Liver (tissue), 9 donors: ENCODE results near the gene SPRN. TPM values are rescaled to one million over a fixed set of nuclear protein-coding genes. Genes with fewer than 3 reads are reported as not detected.

Experiments
- DNase-seq: peaks from one replicate; pipeline ENCODE4 v3.0.0-alpha.2; 2017; ENCODE audit warnings: low spot score
- H3K27ac ChIP-seq, 2 donors: one replicate each; pipeline ENCODE4 v1.7.0; 2013; ENCODE audit warnings: inconsistent platforms in 2 of 2, low read length in 2 of 2, control low read depth in 1 of 2, low read depth in 1 of 2, mild to moderate bottlenecking in 1 of 2
- H3K27me3 ChIP-seq, 4 donors: one replicate each; pipeline versions ENCODE4 v1.6.1 to v1.7.0; 2013; ENCODE audit warnings: low read length in 3 of 4, inconsistent platforms in 1 of 4, mild to moderate bottlenecking in 1 of 4, moderate library complexity in 1 of 4; ENCODE audit not compliant: control insufficient read depth in 4 of 4, insufficient read depth in 4 of 4
- H3K36me3 ChIP-seq, 4 donors: one replicate each; pipeline versions ENCODE4 v1.6.1 to v1.7.0; 2013; ENCODE audit warnings: low read length in 3 of 4, mild to moderate bottlenecking in 3 of 4, low read depth in 1 of 4, moderate library complexity in 1 of 4; ENCODE audit not compliant: control insufficient read depth in 4 of 4, insufficient read depth in 3 of 4
- H3K4me1 ChIP-seq, 4 donors: one replicate each; pipeline versions ENCODE4 v1.6.1 to v1.7.0; 2013; ENCODE audit warnings: low read length in 3 of 4, mild to moderate bottlenecking in 3 of 4, moderate library complexity in 1 of 4; ENCODE audit not compliant: control insufficient read depth in 4 of 4, insufficient read depth in 4 of 4
- H3K4me3 ChIP-seq, 3 donors: one replicate each; pipeline versions ENCODE4 v1.6.1 to v1.7.0; 2013; ENCODE audit warnings: low read length in 3 of 3, control low read depth in 1 of 3, low read depth in 1 of 3, mild to moderate bottlenecking in 1 of 3
- H3K9ac ChIP-seq, 2 donors: one replicate each; pipeline ENCODE4 v1.7.0; 2013; ENCODE audit warnings: low read length in 2 of 2, mild to moderate bottlenecking in 2 of 2, moderate library complexity in 2 of 2, control low read depth in 1 of 2, low read depth in 1 of 2
- H3K9me3 ChIP-seq, 4 donors: one replicate each; pipeline versions ENCODE4 v1.6.1 to v1.7.0; 2013; ENCODE audit warnings: low read length in 3 of 4; ENCODE audit not compliant: control insufficient read depth in 4 of 4
- CTCF ChIP-seq: fragments of 150-350 bp; IDR thresholded peaks from 2 replicates; pipeline ENCODE4 v1.5.1; 2017; ENCODE audit warnings: improper control_type of control experiment, low read depth, low read length; ENCODE audit not compliant: missing input control
- EGR1 ChIP-seq, 2 donors: IDR thresholded peaks; 2 replicates each; pipeline ENCODE4 v1.6.1; 2016 to 2018; ENCODE audit warnings: antibody characterized with exemption in 2 of 2, low read depth in 2 of 2
- FOXA1 ChIP-seq: IDR thresholded peaks from 2 replicates; pipeline ENCODE4 v1.6.1; 2016; ENCODE audit warnings: antibody characterized with exemption
- FOXA2 ChIP-seq: IDR thresholded peaks from 2 replicates; pipeline ENCODE4 v1.6.1; 2016; ENCODE audit warnings: antibody characterized with exemption
- GABPA ChIP-seq, 2 donors: IDR thresholded peaks in 1 of 2; conservative IDR thresholded peaks in 1 of 2; 2 replicates each; pipeline ENCODE4 v1.6.1; 2016; ENCODE audit warnings: antibody characterized with exemption in 2 of 2, mild to moderate bottlenecking in 1 of 2, moderate library complexity in 1 of 2
- HNF4A ChIP-seq, 2 donors: conservative IDR thresholded peaks; 2 replicates each; pipeline ENCODE4 v1.6.1; 2016; ENCODE audit warnings: antibody characterized with exemption in 2 of 2, mild to moderate bottlenecking in 2 of 2
- HNF4G ChIP-seq: IDR thresholded peaks from 2 replicates; pipeline ENCODE4 v1.6.1; 2016; ENCODE audit warnings: antibody characterized with exemption
- JUND ChIP-seq, 2 donors: IDR thresholded peaks; 2 replicates each; pipeline ENCODE4 v1.6.1; 2016; ENCODE audit warnings: antibody characterized with exemption in 2 of 2
- MAX ChIP-seq: IDR thresholded peaks from 2 replicates; pipeline ENCODE4 v1.6.1; 2016; ENCODE audit warnings: antibody characterized with exemption
- NR2F2 ChIP-seq: IDR thresholded peaks from 2 replicates; pipeline ENCODE4 v1.6.1; 2016; ENCODE audit warnings: antibody characterized with exemption
- RAD21 ChIP-seq, 2 donors: IDR thresholded peaks; 2 replicates each; pipeline ENCODE4 v1.6.1; 2016; ENCODE audit warnings: antibody characterized with exemption in 2 of 2, mild to moderate bottlenecking in 2 of 2
- RXRA ChIP-seq, 2 donors: IDR thresholded peaks; 2 replicates each; pipeline ENCODE4 v1.6.1; 2017 to 2018; ENCODE audit warnings: antibody characterized with exemption in 2 of 2, mild to moderate bottlenecking in 1 of 2
- SP1 ChIP-seq: IDR thresholded peaks from 2 replicates; pipeline ENCODE4 v1.6.1; 2018; ENCODE audit warnings: antibody characterized with exemption, mild to moderate bottlenecking
- TAF1 ChIP-seq: conservative IDR thresholded peaks from 2 replicates; pipeline ENCODE4 v1.6.1; 2016; ENCODE audit warnings: antibody characterized with exemption, mild to moderate bottlenecking
- YY1 ChIP-seq: IDR thresholded peaks from 2 replicates; pipeline ENCODE4 v1.6.1; 2016; ENCODE audit warnings: antibody characterized with exemption, mild to moderate bottlenecking
- WGBS: extraction: QIAGEN DNeasy Blood & Tissue Kit; methylation state at CpG from one replicate; pipeline ENCODE4 v1.1.7; 2013; 5-methylcytosine and 5-hydroxymethylcytosine counted together
- polyA plus RNA-seq, 2 donors: library from polyadenylated mRNA; stranded (reverse) in 1 of 2; unstranded in 1 of 2; fragments of 200-250 nt in 1 of 2; fragments of >200 nt in 1 of 2; fragmentation: Nextera tagmentation in 1 of 2; extraction: Ambion mirVana in 1 of 2; gene quantifications; one replicate each; pipeline versions ENCODE4 v1.2.1 to v1.2.3, GENCODE V29; 2013 to 2015
- total RNA-seq, 2 donors: library from RNA; depleted of rRNA; stranded (reverse); fragments of >200 nt; gene quantifications; one replicate each; pipeline ENCODE4 v1.2.3, GENCODE V29; 2014
- TF ChIP-seq, protein P1 (sequence below): IDR thresholded peaks from 2 replicates; pipeline ENCODE4 v1.6.1; 2016; ENCODE audit warnings: antibody characterized with exemption
- TF ChIP-seq, protein P2 (sequence below): IDR thresholded peaks from 2 replicates; pipeline ENCODE4 v1.6.1; 2016; ENCODE audit warnings: antibody characterized with exemption, mild to moderate bottlenecking
- TF ChIP-seq, protein P3 (sequence below): IDR thresholded peaks from 2 replicates; pipeline ENCODE4 v1.6.1; 2016; ENCODE audit warnings: antibody characterized with exemption
- donor health status: healthy.
- donor health status: healthy.
- donor health status: healthy.
- donor health status: healthy.
- donor health status: healthy.

Gene SPRN
- total and polyA plus RNA-seq, 4 donors: 1.3 to 36.4 TPM; not detected in 2

- TF ChIP-seq, protein P1, sequence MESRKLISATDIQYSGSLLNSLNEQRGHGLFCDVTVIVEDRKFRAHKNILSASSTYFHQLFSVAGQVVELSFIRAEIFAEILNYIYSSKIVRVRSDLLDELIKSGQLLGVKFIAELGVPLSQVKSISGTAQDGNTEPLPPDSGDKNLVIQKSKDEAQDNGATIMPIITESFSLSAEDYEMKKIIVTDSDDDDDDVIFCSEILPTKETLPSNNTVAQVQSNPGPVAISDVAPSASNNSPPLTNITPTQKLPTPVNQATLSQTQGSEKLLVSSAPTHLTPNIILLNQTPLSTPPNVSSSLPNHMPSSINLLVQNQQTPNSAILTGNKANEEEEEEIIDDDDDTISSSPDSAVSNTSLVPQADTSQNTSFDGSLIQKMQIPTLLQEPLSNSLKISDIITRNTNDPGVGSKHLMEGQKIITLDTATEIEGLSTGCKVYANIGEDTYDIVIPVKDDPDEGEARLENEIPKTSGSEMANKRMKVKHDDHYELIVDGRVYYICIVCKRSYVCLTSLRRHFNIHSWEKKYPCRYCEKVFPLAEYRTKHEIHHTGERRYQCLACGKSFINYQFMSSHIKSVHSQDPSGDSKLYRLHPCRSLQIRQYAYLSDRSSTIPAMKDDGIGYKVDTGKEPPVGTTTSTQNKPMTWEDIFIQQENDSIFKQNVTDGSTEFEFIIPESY: no peak
- TF ChIP-seq RXRA (IDR thresholded peaks at IDR 0.05) (no peak), JUND (IDR thresholded peaks at IDR 0.05) (no peak), TAF1 (no peak)
Measured at GRCh38 chr10:133454204-133454893, 29.9 kb upstream of the SPRN start (continued).

GRCh38 chr10:133453516-133454203 lies 29.2 kb upstream of the SPRN start, which contains the start of gene SCART1:
Gene SCART1 (plus strand): TSS chr10:133453945. CDS start chr10:133453998, 53 bp downstream.
- H3K9me3 ChIP-seq: peaks cover 0 to 4% (median under 1%) of the 10 kb centered on the region in 4 donors
- H3K4me3 ChIP-seq: no peak within 1 kb of the TSS
- no peaks in the 10 kb centered on the region for H3K27me3 ChIP-seq
- 87% methylated on average over 11 of the region's 11 CpGs for whole genome bisulfite sequencing
- TF ChIP-seq GABPA (IDR thresholded peaks at IDR 0.05 in 1 of 2, conservative IDR thresholded peaks at IDR 0.05 in 1 of 2) (no peak), NR2F2 (no peak), CTCF (no peak), SP1 (no peak), FOXA2 (no peak), TAF1 (no peak), JUND (IDR thresholded peaks at IDR 0.05) (no peak), YY1 (no peak), MAX (no peak), RAD21 (IDR thresholded peaks at IDR 0.05) (no peak), FOXA1 (no peak), HNF4G (no peak), HNF4A (conservative IDR thresholded peaks at IDR 0.05) (no peak), EGR1 (IDR thresholded peaks at IDR 0.05; ENCODE audit: low read depth in 2 of 2) (no peak), RXRA (IDR thresholded peaks at IDR 0.05) (no peak)
- TF ChIP-seq, protein P2, sequence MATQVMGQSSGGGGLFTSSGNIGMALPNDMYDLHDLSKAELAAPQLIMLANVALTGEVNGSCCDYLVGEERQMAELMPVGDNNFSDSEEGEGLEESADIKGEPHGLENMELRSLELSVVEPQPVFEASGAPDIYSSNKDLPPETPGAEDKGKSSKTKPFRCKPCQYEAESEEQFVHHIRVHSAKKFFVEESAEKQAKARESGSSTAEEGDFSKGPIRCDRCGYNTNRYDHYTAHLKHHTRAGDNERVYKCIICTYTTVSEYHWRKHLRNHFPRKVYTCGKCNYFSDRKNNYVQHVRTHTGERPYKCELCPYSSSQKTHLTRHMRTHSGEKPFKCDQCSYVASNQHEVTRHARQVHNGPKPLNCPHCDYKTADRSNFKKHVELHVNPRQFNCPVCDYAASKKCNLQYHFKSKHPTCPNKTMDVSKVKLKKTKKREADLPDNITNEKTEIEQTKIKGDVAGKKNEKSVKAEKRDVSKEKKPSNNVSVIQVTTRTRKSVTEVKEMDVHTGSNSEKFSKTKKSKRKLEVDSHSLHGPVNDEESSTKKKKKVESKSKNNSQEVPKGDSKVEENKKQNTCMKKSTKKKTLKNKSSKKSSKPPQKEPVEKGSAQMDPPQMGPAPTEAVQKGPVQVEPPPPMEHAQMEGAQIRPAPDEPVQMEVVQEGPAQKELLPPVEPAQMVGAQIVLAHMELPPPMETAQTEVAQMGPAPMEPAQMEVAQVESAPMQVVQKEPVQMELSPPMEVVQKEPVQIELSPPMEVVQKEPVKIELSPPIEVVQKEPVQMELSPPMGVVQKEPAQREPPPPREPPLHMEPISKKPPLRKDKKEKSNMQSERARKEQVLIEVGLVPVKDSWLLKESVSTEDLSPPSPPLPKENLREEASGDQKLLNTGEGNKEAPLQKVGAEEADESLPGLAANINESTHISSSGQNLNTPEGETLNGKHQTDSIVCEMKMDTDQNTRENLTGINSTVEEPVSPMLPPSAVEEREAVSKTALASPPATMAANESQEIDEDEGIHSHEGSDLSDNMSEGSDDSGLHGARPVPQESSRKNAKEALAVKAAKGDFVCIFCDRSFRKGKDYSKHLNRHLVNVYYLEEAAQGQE: no peak
- TF ChIP-seq, protein P3, sequence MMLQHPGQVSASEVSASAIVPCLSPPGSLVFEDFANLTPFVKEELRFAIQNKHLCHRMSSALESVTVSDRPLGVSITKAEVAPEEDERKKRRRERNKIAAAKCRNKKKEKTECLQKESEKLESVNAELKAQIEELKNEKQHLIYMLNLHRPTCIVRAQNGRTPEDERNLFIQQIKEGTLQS: no peak
- TF ChIP-seq, protein P1: no peak
- H3K9ac ChIP-seq: no peak within 1 kb of the TSS
- no peak for DNase-seq
- H3K36me3 ChIP-seq: no peaks in the 10 kb centered on the region
- H3K27ac ChIP-seq: no peak within 1 kb of the TSS
- H3K4me1 ChIP-seq: no peaks in the 10 kb centered on the region
